IPS-18a (cell line): Measurements from ENCODE around the gene SASH1.

Experiments used
- H3K27ac ChIP-seq: one replicate; pipeline ENCODE4 v1.5.1; 2013; ENCODE audit warnings: low read length
- H3K27me3 ChIP-seq: one replicate; pipeline ENCODE4 v1.6.1; 2013; ENCODE audit warnings: mild to moderate bottlenecking, low read length; ENCODE audit not compliant: control insufficient read depth, insufficient read depth
- H3K36me3 ChIP-seq: one replicate; pipeline ENCODE4 v1.6.1; 2013; ENCODE audit warnings: low read depth, low read length; ENCODE audit not compliant: control insufficient read depth
- H3K4me1 ChIP-seq: one replicate; pipeline ENCODE4 v1.6.1; 2013; ENCODE audit warnings: low read depth, low read length; ENCODE audit not compliant: control insufficient read depth
- H3K4me3 ChIP-seq: one replicate; pipeline ENCODE4 v1.5.1; 2013; ENCODE audit warnings: low read length
- H3K9ac ChIP-seq: one replicate; pipeline ENCODE4 v1.6.1; 2013; ENCODE audit warnings: mild to moderate bottlenecking, low read length, moderate library complexity
- H3K9me3 ChIP-seq: one replicate; pipeline ENCODE4 v1.6.1; 2013; ENCODE audit warnings: low read depth, low read length; ENCODE audit not compliant: control insufficient read depth

SASH1 gene

DNA sequence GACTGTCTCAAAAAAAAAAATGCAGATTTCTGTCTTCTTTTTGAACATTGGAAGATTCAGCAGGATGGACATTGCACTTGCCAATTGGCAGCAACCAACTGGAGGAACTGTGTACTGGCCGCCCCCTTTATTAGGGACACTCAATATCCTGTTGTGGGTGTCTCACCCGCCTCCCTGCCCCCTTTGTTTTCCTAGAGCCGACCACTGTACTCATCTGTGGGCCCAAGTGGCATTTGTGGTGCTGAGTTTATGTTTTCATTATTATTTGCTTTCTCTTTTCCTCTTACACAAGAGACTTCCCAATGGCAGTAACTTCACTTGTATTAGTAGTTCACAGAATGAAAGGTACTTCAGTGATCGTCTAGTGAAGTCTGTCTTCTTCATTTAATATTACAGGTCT, 125.3 kb downstream of the SASH1 start:
- Histone ChIP-seq H3K9me3 (no peaks in the 10 kb centered on the region), H3K36me3 (no peaks in the 10 kb centered on the region), H3K27ac (no peak overlapping the region), H3K27me3 (no peaks in the 10 kb centered on the region), H3K9ac (no peak overlapping the region), H3K4me3 (no peak overlapping the region), H3K4me1 (peaks cover 26% of the 10 kb centered on the region)

DNA sequence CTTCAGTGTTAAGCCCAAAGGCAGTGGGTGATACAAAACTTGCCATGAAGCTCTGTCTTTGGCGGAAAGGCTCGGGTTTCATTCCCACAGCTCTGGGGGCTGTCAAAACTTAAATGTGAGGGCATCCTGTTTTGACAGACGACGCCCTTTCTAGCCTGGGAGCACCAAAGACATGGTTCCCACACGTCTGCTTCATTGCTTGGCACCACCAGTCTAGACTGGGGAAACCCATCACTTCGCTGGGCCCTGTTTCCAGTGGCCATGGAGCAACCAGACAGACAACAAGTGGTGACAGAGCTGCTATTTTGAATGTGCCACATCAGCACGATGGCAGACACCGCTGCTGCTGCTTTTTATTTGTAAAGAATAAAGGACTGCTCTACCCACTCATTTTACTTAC, 127.5 kb downstream of the SASH1 start:
- Histone ChIP-seq H3K27ac (no peak overlapping the region), H3K27me3 (no peaks in the 10 kb centered on the region), H3K4me3 (no peak overlapping the region), H3K9me3 (no peaks in the 10 kb centered on the region), H3K4me1 (peaks cover 18% of the 10 kb centered on the region), H3K36me3 (peaks cover 12% of the 10 kb centered on the region), H3K9ac (no peak overlapping the region)

DNA sequence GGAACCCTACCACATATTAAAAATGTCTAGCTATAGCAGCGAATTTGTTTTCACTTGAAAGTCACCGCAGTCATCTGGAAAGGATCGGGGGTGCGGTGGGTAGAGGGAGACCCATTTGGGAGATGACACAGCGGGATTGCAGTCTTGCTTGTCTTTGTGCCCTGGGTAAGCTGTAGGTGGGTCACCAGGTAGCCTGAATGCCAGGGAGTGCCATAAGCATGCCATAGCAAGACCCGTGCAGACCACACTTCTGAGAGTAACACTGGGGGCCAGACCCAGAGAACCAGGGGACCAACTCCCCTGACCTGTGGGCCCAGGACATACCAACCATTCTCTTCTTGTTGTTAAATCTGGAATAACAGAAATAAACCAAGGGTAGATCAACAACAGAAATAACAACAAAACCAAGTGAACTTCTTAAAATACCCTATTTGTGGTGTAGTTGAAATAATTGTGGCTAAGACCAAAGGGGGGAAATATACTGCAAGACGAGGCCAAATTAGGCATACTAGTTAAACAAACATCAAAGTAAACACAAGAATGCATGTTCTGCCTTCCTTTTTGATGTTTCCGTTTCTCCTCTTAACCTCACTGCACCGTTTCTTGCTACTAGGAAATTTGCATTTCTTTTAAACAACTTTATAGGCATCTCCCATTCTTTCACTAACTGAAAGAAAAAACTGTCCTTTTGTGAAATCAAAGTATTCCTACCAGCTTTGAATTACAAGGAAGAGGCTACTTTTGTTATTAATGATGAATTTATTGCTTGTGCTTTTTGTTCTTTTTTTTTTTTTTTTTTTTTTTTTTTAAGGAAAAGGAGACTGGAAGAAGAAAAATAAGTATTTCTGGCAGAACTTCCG, 128.2 kb downstream of the SASH1 start:
- H3K36me3 ChIP-seq = peaks cover 18% of the 10 kb centered on the region
- H3K27me3 ChIP-seq = no peaks in the 10 kb centered on the region
- H3K4me3 ChIP-seq = no peak overlapping the region
- no peak overlapping the region for H3K27ac ChIP-seq
- peaks cover 18% of the 10 kb centered on the region for H3K4me1 ChIP-seq
- no peaks in the 10 kb centered on the region for H3K9me3 ChIP-seq
- H3K9ac ChIP-seq = no peak overlapping the region

DNA sequence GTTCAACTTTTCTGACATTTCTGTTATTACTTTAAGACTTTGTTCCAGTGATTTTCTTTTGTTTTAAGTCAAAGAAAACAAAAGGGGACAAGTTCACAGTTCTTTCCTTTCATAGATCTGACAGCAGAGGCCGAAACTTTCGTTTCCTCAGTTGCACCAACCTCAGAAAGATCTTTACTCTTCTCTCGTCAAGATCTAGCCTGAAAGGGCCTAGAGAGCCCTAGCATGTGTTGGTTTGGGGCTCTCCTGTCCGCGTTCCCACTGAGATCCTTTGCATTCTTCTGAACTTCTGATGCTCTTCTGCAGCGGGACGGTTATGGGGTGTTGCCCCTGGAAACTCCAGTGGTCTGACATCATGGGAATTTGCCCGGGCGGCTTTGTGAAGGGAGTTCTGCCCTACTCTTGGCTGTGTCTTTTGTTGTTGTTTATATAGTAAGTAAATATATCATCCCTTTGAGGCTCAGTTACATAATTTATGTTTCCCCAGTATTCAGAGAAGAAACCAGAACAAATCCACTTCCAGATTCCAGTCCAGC, 129.1 kb downstream of the SASH1 start:
- Histone ChIP-seq H3K27me3 (no peaks in the 10 kb centered on the region), H3K9me3 (no peaks in the 10 kb centered on the region), H3K4me1 (peaks cover 18% of the 10 kb centered on the region), H3K36me3 (peaks cover 25% of the 10 kb centered on the region), H3K9ac (no peak overlapping the region), H3K4me3 (no peak overlapping the region), H3K27ac (no peak overlapping the region)

DNA sequence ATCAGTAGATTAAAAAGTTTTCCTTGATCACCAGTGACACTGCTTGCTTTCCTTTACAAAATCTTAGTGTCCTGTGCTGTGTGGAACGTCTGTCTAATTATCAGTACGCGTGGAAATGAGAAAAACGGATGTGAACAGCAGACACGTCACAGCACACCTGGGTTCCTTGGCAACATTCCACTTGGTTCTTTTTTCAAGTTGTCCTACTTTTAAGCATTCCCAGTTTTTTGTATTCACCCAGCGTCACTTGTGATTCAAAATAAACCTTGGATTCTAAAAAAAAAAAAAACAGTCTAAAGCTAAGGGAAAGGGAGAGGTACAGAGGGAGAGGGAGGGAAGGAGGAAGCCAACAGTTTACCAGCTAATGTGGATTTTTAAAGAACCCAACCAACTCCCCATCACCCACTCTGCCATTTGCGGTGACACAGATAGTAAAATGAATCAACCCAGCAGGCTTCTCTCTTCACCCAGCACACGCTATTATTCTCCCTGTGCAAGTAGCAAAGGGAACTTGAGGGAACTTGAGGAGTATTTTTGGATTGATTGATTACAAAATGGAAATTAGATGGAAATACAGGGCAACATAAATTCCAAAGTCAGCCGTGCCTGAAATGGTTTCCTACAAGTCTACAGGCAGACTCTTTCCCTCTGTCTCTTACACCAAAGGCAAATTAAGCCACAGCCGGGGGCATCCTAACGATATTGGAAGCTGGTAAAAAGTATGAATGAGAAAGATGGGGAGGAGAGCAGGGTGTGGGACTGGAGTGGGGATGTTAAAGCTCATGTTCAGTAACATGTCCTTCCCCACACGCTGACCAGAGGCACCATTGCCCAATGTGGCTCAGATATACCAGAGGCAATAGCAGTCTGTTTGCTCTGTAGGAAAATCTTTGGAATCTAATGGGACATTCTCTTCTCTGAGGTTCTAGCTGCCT, 129.8 kb downstream of the SASH1 start:
- Histone ChIP-seq H3K27me3 (no peaks in the 10 kb centered on the region), H3K4me3 (no peak overlapping the region), H3K27ac (no peak overlapping the region), H3K4me1 (peaks cover 18% of the 10 kb centered on the region), H3K36me3 (peaks cover 25% of the 10 kb centered on the region), H3K9me3 (no peaks in the 10 kb centered on the region), H3K9ac (no peak overlapping the region)

DNA sequence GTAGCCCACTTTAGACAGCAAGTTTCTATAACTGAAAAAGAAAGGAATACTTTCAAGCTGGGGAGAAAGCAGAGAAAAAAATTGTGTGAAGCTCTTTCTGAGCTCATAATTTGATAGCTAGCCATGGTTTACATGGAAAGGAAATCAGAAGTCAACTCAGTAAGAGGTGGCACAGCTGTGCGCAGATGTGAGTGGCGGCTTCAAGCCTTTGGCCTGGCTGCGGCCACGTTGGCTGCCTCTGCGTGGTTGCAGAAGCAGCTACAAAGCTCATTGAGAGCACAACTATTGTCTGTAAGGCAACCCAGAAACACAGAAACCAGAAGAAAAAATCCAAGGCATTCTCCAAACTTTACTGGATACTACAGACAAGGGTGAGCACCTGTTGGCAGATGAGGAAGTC, 136.9 kb downstream of the SASH1 start:
- Histone ChIP-seq H3K27me3 (no peaks in the 10 kb centered on the region), H3K27ac (no peak overlapping the region), H3K9ac (no peak overlapping the region), H3K4me3 (no peak overlapping the region), H3K36me3 (peaks cover 21% of the 10 kb centered on the region), H3K4me1 (no peaks in the 10 kb centered on the region), H3K9me3 (no peaks in the 10 kb centered on the region)

DNA sequence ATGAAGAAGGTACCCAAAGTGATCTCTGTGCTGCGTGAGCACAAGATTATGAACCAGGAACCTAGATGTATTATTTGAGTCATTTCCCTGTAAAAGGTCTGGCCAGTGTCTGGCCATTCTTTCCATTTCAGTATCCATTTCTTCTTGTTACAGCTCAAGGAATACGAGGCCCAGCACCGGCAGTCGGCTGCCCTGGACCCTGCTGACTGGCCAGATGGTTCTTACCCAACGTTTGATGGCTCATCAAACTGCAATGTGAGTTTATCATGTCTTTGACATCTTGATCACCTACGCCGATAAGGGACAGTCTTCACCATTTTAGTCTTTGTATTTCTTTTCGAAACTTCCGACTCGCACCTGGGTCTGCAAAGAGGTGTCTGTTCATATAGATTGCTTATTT, 144.8 kb downstream of the SASH1 start:
- Histone ChIP-seq H3K4me1 (no peaks in the 10 kb centered on the region), H3K4me3 (no peak overlapping the region), H3K27me3 (no peaks in the 10 kb centered on the region), H3K36me3 (no peaks in the 10 kb centered on the region), H3K9ac (no peak overlapping the region), H3K27ac (no peak overlapping the region), H3K9me3 (no peaks in the 10 kb centered on the region)

DNA sequence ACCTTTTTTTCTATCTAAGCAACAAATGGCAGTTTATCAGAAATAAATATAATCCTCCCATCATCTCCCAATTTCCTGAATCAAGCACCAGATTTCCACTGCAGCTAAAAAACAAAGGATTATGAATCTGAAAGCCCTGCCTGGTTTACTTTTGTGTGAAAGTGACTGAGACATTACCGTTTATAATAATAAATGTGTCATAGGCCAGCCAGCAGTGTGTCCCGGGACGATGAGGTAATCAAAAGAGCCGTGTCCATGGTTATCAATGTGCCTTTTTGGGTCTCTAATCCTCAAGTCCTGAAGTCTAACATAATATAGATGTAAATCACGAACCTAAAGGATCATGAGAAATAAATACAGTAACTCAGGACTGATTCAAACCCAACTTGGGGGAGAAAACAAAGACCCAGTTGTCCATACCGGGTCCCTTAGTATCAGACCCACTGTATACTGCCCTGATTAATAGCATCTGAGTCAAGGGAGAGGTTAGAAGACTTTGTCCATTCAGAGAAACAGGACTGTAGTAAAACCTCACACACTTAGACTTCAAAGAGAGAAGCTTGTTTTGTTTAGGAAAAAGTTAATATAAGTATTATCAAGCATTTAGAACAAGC, 149.1 kb downstream of the SASH1 start:
- no peaks in the 10 kb centered on the region for H3K27me3 ChIP-seq
- no peak overlapping the region for H3K27ac ChIP-seq
- H3K4me1 ChIP-seq = no peaks in the 10 kb centered on the region
- no peaks in the 10 kb centered on the region for H3K36me3 ChIP-seq
- no peaks in the 10 kb centered on the region for H3K9me3 ChIP-seq
- H3K9ac ChIP-seq = no peak overlapping the region
- H3K4me3 ChIP-seq = no peak overlapping the region

DNA sequence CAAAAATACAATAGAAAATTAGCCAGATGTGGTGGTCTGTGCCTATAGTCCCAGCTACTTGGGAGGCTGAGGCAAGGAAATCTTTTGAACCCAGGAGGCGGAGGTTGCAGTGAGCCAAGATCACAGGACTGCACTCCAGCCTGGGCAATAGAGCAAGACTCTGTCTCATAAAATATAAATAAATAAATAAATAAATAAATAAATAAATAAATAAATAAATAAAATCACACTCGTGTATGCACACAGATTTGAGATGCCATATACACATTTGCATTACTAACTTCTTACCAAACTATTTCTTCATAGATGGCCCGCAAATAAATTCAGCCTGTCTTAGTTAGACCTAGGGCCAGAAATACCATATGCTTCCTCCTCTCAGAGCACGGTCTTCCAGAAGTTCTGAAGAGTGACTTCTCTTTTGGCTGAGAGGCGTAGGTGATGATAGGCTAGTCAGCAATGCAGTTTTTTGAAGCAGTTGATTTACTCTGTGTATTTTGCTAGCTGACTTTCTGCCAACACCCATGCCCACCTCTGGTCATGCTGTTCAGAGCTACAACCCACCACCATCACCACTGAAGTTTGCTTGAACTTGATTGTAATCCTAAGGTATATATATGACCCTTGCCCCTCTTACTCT, 150.1 kb downstream of the SASH1 start:
- H3K27ac ChIP-seq = no peak overlapping the region
- no peaks in the 10 kb centered on the region for H3K4me1 ChIP-seq
- no peak overlapping the region for H3K4me3 ChIP-seq
- H3K9me3 ChIP-seq = no peaks in the 10 kb centered on the region
- no peaks in the 10 kb centered on the region for H3K27me3 ChIP-seq
- H3K36me3 ChIP-seq = no peaks in the 10 kb centered on the region
- H3K9ac ChIP-seq = no peak overlapping the region

DNA sequence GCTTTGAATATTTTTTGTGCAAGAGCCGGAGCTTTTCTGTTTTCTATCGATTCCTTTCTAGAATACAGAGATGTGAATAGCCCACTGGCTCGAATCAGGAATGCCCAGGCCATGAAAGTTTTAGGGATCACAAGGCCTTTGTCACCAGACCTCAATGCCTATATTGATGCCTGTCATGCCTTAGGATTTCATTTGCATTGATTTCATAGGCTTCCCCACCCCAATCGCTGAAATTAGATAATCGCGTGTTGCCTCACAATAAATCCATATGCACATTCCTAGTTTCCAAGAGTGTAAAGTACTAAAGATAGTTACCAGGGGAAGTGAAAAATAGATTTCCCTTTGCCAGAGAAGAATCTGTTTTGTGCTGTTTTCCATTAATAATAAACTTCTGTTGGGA, 150.8 kb downstream of the SASH1 start:
- Histone ChIP-seq H3K9ac (no peak overlapping the region), H3K4me1 (no peaks in the 10 kb centered on the region), H3K9me3 (no peaks in the 10 kb centered on the region), H3K4me3 (no peak overlapping the region), H3K27ac (no peak overlapping the region), H3K27me3 (no peaks in the 10 kb centered on the region), H3K36me3 (no peaks in the 10 kb centered on the region)

DNA sequence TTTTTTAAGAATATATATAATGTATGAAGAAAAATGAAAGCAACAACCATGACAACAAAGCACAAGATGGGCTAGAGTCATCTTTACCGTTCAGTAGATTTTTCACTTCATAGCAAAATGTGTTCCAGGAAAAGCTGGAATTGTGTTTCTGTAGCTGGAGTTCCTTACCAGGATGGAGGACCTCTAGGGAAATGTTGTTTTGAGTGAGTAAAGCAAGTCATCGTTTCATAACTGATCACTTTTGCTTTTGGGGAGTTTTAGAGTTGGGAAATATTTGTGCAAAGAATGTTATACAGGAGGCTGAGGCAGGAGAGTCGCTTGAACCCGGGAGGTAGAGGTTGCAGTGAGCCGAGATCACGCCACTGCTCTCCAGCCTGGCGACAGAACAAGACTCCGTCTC, 151.6 kb downstream of the SASH1 start:
- no peaks in the 10 kb centered on the region for H3K27me3 ChIP-seq
- H3K9me3 ChIP-seq = no peaks in the 10 kb centered on the region
- no peak overlapping the region for H3K27ac ChIP-seq
- H3K4me3 ChIP-seq = no peak overlapping the region
- peaks cover 3% of the 10 kb centered on the region for H3K4me1 ChIP-seq
- no peak overlapping the region for H3K9ac ChIP-seq
- H3K36me3 ChIP-seq = no peaks in the 10 kb centered on the region
